ENCODE data around the gene BACE2.

The BACE2 gene

GRCh38 chr21:41282412-41282811 is 114.5 kb downstream of the BACE2 start:
- ATAC-seq, result no peak
- TF ChIP-seq TOX (CRISPR knock-in tag; IDR thresholded peaks at IDR 0.05; ENCODE audit: borderline replicate concordance) (no peak), ZNF70 (CRISPR knock-in tag; IDR thresholded peaks at IDR 0.05) (no peak), ZFP3 (CRISPR knock-in tag; IDR thresholded peaks at IDR 0.05) (no peak), TSHZ2 (CRISPR knock-in tag; IDR thresholded peaks at IDR 0.05) (no peak), ARNTL (CRISPR knock-in tag; IDR thresholded peaks at IDR 0.05; ENCODE audit: borderline replicate concordance, low read depth) (no peak), ESRRG (CRISPR knock-in tag; IDR thresholded peaks at IDR 0.05) (no peak), ZC3H10 (CRISPR knock-in tag; IDR thresholded peaks at IDR 0.05) (no peak), POU6F1 (CRISPR knock-in tag; IDR thresholded peaks at IDR 0.05; ENCODE audit: borderline replicate concordance, low read depth) (no peak), RARB (CRISPR knock-in tag; IDR thresholded peaks at IDR 0.05) (no peak), ZNF565 (CRISPR knock-in tag; conservative IDR thresholded peaks at IDR 0.05; ENCODE audit: low read depth) (no peak), SNAI2 (CRISPR knock-in tag; IDR thresholded peaks at IDR 0.05) (no peak)

GRCh38 chr21:41283211-41283818 is 115.4 kb downstream of the BACE2 start:
- no peak for TF ChIP-seq CSDC2 (CRISPR knock-in tag; IDR thresholded peaks at IDR 0.05)
- no peak for TF ChIP-seq CSRNP3 (CRISPR knock-in tag; IDR thresholded peaks at IDR 0.05)
- no peak for TF ChIP-seq GLIS3 (CRISPR knock-in tag; IDR thresholded peaks at IDR 0.05)
- no peak for TF ChIP-seq POU6F1 (CRISPR knock-in tag; IDR thresholded peaks at IDR 0.05; ENCODE audit: borderline replicate concordance, low read depth)
- no peak for TF ChIP-seq TSHZ2 (CRISPR knock-in tag; IDR thresholded peaks at IDR 0.05)
- no peak for TF ChIP-seq PPARA (CRISPR knock-in tag; IDR thresholded peaks at IDR 0.05; ENCODE audit: borderline replicate concordance)
- TF ChIP-seq ZFP30 (CRISPR knock-in tag; IDR thresholded peaks at IDR 0.05), result no peak
- no peak for TF ChIP-seq TOX (CRISPR knock-in tag; IDR thresholded peaks at IDR 0.05; ENCODE audit: borderline replicate concordance)
- TF ChIP-seq BACH2 (CRISPR knock-in tag; IDR thresholded peaks at IDR 0.05; ENCODE audit: borderline replicate concordance), result no peak
- TF ChIP-seq TCF4 (CRISPR knock-in tag; IDR thresholded peaks at IDR 0.05; ENCODE audit: borderline replicate concordance), result no peak
- TF ChIP-seq OSR1 (CRISPR knock-in tag; IDR thresholded peaks at IDR 0.05), result no peak
- no peak for TF ChIP-seq ESRRG (CRISPR knock-in tag; IDR thresholded peaks at IDR 0.05)
- no peak for TF ChIP-seq ZNF70 (CRISPR knock-in tag; IDR thresholded peaks at IDR 0.05)
- no peak for TF ChIP-seq ARNTL (CRISPR knock-in tag; IDR thresholded peaks at IDR 0.05; ENCODE audit: borderline replicate concordance, low read depth)
- no peak for TF ChIP-seq PATZ1 (CRISPR knock-in tag; IDR thresholded peaks at IDR 0.05; ENCODE audit: borderline replicate concordance)
- TF ChIP-seq ZNF565 (CRISPR knock-in tag; conservative IDR thresholded peaks at IDR 0.05; ENCODE audit: low read depth), result no peak
- TF ChIP-seq RARB (CRISPR knock-in tag; IDR thresholded peaks at IDR 0.05), result no peak
- TF ChIP-seq ISL1 (CRISPR knock-in tag; IDR thresholded peaks at IDR 0.05), result no peak
- TF ChIP-seq ZFP3 (CRISPR knock-in tag; IDR thresholded peaks at IDR 0.05), result no peak
- no peak for TF ChIP-seq ZNF8 (CRISPR knock-in tag; IDR thresholded peaks at IDR 0.05)

More at GRCh38 chr21:41283211-41283818, 115.4 kb downstream of the BACE2 start:
- ATAC-seq, result peak; percentile 99

All from SK-N-SH treated with all-trans-retinoic acid at 6 μM for 48 hours (cell line).